GM12865 (cell line): Measurements from ENCODE around the gene RTP5.
"Not testable (repeated sequence)": the region's sequence is repeated elsewhere in the genome, so short reads cannot be mapped to it uniquely, and the experiment has no call there.

Source experiments
- DNase-seq: peaks from one replicate; pipeline ENCODE4 v3.0.0; 2010; ENCODE audit warnings: low read depth
- H3K4me3 ChIP-seq: 2 replicates; pipeline ENCODE4 v1.5.1; 2011; ENCODE audit warnings: mild to moderate bottlenecking, low read depth, low read length, control low read depth
- CTCF ChIP-seq: IDR thresholded peaks from 2 replicates; pipeline ENCODE4 v1.5.1; 2011; ENCODE audit warnings: low read length, control low read depth, low read depth, inconsistent platforms; ENCODE audit not compliant: insufficient read depth; ENCODE audit errors: missing control alignments

Gene RTP5

GRCh38 chr2:241914542-241914941 lies 45.0 kb downstream of the RTP5 start:
- no peak for DNase-seq
- TF ChIP-seq CTCF, result no peak
- H3K4me3 ChIP-seq, result no peak overlapping the region

- not testable (repeated sequence) for DNase-seq, H3K4me3 ChIP-seq
Measured at GRCh38 chr2:241921631-241922030, 52.1 kb downstream of the RTP5 start.

DNA sequence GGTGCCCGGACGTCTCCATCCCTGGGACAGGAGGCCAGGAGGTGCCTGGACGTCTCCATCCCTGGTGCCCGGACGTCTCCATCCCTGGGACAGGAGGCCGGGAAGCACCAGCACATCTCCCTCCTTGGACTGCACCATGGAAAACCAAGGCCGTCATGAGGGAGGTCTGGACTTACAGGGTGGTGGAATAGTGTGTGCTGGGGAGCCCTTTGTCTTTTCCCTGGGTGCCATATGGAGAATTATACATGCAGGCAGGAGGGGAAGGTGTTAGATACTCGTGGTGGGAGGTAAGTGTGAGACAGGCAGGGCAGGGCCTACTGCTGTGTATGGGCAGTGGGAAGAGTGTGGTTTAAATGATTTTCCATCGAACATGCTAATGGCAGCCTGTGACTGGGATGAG lies 52.9 kb downstream of the RTP5 start:
- TF ChIP-seq CTCF, result no peak

DNA sequence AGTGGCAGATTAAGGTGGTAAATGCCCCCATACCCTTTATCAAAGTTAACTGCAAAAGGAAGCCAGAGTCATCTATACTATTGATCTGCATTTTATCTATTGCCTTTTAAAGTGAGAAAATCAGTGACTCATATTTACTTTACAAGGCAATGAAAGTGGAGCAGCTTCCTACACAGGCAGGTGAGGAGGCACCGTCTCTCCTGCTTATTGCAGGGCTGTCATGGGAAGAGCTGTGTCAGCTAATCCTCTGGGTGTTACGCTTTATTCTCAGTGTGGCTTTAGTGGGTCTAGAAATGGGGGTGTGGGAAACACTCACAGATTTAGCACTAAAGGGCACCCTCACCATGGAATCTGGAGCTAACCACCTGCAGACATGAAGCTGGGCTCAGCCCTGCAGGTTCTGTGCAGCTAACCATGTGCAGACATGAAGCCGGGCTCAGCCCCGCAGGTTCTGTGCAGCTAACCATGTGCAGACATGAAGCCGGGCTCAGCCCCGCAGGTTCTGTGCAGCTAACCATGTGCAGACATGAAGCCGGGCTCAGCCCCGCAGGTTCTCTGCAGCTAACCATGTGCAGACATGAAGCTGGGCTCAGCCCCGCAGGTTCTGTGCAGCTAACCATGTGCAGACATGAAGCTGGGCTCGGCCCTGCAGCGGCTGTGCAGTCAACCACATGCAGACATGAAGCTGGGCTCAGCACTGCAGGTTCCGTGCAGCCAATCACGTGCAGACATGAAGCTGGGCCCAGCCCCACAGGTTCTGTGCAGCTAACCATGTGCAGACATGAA lies 53.5 kb downstream of the RTP5 start:
- not testable (repeated sequence) for H3K4me3 ChIP-seq, DNase-seq

More for the DNA sequence above, 52.9 kb downstream of the RTP5 start:
- H3K4me3 ChIP-seq, result no peak overlapping the region
- DNase-seq, result no peak
